ENCODE data around the gene PNPLA6.
A peak's percentile ranks its signal among the peaks of the same experiment; 100 is the strongest.

The PNPLA6 gene

DNA sequence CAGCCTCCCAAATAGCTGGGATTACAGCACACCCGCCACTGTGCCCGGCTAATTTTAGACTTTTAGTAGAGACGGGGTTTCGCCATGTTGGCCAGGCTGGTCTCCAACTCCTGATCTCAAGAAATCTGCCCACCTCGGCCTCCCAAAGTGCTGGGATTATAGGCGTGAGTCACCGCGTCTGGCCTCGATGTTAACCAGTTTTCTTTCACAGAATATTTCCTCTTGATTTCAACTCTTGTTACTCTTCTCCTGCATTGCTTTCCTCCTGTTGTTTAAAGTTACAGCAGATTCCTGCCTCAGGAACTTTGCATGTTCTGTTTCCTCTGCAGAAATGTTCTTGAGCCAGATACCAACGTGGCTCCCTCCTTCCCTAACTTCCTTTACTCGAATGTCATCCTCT lies 43.0 kb upstream of the PNPLA6 start:
- TF ChIP-seq, protein P1, sequence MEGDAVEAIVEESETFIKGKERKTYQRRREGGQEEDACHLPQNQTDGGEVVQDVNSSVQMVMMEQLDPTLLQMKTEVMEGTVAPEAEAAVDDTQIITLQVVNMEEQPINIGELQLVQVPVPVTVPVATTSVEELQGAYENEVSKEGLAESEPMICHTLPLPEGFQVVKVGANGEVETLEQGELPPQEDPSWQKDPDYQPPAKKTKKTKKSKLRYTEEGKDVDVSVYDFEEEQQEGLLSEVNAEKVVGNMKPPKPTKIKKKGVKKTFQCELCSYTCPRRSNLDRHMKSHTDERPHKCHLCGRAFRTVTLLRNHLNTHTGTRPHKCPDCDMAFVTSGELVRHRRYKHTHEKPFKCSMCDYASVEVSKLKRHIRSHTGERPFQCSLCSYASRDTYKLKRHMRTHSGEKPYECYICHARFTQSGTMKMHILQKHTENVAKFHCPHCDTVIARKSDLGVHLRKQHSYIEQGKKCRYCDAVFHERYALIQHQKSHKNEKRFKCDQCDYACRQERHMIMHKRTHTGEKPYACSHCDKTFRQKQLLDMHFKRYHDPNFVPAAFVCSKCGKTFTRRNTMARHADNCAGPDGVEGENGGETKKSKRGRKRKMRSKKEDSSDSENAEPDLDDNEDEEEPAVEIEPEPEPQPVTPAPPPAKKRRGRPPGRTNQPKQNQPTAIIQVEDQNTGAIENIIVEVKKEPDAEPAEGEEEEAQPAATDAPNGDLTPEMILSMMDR (IDR thresholded peaks at IDR 0.05) = peak; percentile 4
- Histone ChIP-seq H3K4me1 (ENCODE audit: control insufficient read depth in 1 of 2, insufficient read depth in 1 of 2, low read depth in 1 of 2, low read length in 1 of 2) (peaks cover 54% of the 10 kb centered on the region in 2 experiments), H3K27ac (peak overlapping the region; percentile 96), H3K9me3 (no peaks in the 10 kb centered on the region), H3K27me3 (peaks cover 16% of the 10 kb centered on the region), H3K4me3 (ENCODE audit: low read depth in 1 of 2, low read length in 1 of 2) (peak overlapping the region; percentile 30 to 33), H3K36me3 (no peaks in the 10 kb centered on the region)

DNA sequence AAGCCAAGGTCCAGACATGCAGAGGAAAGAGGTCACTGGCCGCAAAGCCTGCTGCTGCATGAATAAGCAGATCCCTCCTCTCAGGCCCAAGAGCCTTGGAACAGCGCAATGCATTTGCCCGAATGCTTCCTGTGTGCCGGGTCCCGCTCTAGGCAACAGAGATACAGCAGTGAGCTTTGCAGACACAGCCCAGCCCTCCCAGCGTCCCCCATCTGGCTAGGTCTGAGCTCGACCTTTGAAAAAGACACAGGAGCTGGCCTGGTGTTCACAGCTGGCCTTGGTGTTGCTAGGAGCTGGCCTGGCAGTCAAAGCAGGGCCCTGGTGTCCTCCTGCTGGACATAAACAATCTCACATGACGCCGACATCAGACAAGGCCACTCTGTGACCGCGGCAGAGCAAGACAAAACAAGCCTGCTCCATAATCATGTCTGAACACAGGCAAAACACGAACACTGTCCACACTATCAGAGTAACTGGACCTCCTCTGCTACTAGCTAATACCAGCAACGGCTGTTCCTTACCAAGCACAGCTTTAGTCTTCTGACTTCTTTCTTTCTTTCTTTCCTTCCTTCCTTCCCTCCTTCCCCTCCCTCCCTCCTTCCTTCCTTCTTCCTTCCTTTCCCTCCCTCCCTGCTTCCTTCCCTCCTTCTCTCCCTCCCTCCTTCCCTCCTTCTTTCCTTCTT lies 41.0 kb upstream of the PNPLA6 start:
- no peak overlapping the region for H3K4me3 ChIP-seq (ENCODE audit: low read depth in 1 of 2, low read length in 1 of 2)
- peaks cover 25% of the 10 kb centered on the region for H3K27me3 ChIP-seq
- H3K9me3 ChIP-seq = no peaks in the 10 kb centered on the region
- TF ChIP-seq, protein P1 (IDR thresholded peaks at IDR 0.05) = no peak
- no peak overlapping the region for H3K27ac ChIP-seq
- peaks cover 42 to 44% of the 10 kb centered on the region in 2 experiments for H3K4me1 ChIP-seq (ENCODE audit: control insufficient read depth in 1 of 2, insufficient read depth in 1 of 2, low read depth in 1 of 2, low read length in 1 of 2)
- no peaks in the 10 kb centered on the region for H3K36me3 ChIP-seq

DNA sequence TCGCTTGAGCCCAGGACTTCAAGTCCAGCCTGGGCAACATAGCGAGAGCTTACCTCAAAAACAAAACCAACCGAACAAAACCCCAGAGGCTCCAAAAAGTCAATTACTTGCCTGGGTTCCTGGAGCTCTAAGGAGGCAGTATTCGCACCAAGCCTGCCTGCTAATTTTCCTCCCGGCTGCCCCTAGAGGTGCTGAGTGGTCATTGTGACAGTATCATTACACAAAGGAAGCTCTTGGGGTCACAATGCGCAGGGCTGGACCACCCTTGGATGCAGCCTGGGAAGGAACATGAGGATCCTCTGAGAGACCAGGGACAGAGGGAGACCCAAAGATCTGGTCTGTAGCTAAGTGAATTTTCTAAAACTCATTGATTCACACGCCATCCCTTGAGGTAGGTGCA lies 38.2 kb upstream of the PNPLA6 start:
- Histone ChIP-seq H3K4me1 (ENCODE audit: control insufficient read depth in 1 of 2, insufficient read depth in 1 of 2, low read depth in 1 of 2, low read length in 1 of 2) (peaks cover 27 to 30% of the 10 kb centered on the region in 2 experiments), H3K36me3 (no peaks in the 10 kb centered on the region), H3K4me3 (ENCODE audit: low read depth in 1 of 2, low read length in 1 of 2) (no peak overlapping the region), H3K9me3 (no peaks in the 10 kb centered on the region), H3K27me3 (peaks cover 52% of the 10 kb centered on the region), H3K27ac (no peak overlapping the region)
- TF ChIP-seq, protein P1 (IDR thresholded peaks at IDR 0.05) = no peak

DNA sequence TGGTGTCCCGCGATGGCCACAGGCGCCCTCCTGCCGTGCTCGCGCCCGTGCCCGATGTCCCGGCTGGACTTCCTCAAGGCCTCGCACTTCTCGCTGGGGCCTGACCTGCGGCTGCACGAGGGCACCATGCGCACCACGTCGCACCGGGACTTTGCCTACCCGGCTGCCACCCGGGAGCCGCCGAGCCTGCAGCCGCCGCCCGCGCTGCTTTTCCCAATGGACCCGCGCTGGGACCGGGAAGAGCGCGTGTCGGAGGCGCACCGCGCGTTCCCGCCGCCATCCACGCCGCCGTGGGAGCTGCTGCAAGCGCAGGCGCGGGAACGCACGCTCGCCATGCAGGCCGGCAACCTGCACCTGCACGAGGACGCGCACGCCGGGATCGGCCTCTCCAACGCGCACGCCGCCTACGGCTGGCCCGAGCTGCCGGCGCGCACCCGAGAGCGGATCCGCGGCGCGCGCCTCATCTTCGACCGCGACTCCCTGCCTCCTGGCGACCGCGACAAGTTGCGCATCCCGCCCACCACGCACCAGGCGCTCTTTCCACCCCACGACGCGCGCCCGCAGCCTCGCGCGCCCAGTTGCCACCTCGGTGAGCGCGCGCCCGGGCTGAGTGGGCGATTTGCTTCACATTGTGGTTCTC lies 34.6 kb upstream of the PNPLA6 start:
- H3K27ac ChIP-seq = no peak overlapping the region
- TF ChIP-seq, protein P1 (IDR thresholded peaks at IDR 0.05) = no peak
- peak overlapping the region; percentile 22 to 43 for H3K4me3 ChIP-seq (ENCODE audit: low read depth in 1 of 2, low read length in 1 of 2)
- H3K4me1 ChIP-seq (ENCODE audit: control insufficient read depth in 1 of 2, insufficient read depth in 1 of 2, low read depth in 1 of 2, low read length in 1 of 2) = peaks cover 19 to 22% of the 10 kb centered on the region in 2 experiments
- no peaks in the 10 kb centered on the region for H3K9me3 ChIP-seq
- H3K36me3 ChIP-seq = no peaks in the 10 kb centered on the region
- H3K27me3 ChIP-seq = peaks cover 88% of the 10 kb centered on the region

DNA sequence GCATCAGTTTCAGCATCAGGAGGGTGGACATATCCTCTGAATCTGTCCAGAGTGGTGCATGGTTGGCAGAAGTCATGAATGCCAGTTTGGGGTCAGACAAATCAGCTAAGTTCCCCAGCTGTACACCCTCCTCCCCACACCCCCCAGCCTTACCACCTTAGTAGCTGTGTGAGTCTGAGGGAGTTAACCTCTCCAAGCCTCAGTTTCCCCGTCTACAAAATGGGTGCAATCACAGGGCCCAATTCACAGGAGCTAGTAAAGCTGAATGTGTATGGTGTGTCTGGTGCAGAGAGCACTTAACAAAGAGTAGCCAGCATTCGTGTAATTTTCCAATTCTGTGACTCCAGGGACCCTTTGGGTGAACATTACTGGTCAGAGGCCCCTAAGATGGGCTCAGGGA lies 33.0 kb upstream of the PNPLA6 start:
- Histone ChIP-seq H3K4me3 (ENCODE audit: low read depth in 1 of 2, low read length in 1 of 2) (no peak overlapping the region), H3K9me3 (no peaks in the 10 kb centered on the region), H3K27ac (no peak overlapping the region), H3K27me3 (peaks cover 89% of the 10 kb centered on the region), H3K36me3 (no peaks in the 10 kb centered on the region), H3K4me1 (ENCODE audit: control insufficient read depth in 1 of 2, insufficient read depth in 1 of 2, low read depth in 1 of 2, low read length in 1 of 2) (peaks cover 19 to 28% of the 10 kb centered on the region in 2 experiments)
- TF ChIP-seq, protein P1 (IDR thresholded peaks at IDR 0.05) = no peak

Data from neutrophil (primary cell).